Measurements from ENCODE around the gene RFPL1. TPM values are rescaled to one million over a fixed set of nuclear protein-coding genes. Genes with fewer than 3 reads are reported as not detected.

Gene RFPL1
- total and polyA plus RNA-seq, 11 donors, result not detected

- H3K9me3 ChIP-seq, result no peaks in the 10 kb centered on the region
- H3K36me3 ChIP-seq, result no peaks in the 10 kb centered on the region
- DNase-seq (no peak), ATAC-seq (no peak)
- no peak overlapping the region for H3K4me3 ChIP-seq
- no peak overlapping the region for H3K27ac ChIP-seq
- peaks cover 0 to 37% (median 0%) of the 10 kb centered on the region in 9 donors for H3K27me3 ChIP-seq
- no peak for TF ChIP-seq POLR2A (IDR thresholded peaks at IDR 0.05)
- no peak for TF ChIP-seq CTCF (IDR thresholded peaks at IDR 0.05)
- no peaks in the 10 kb centered on the region for H3K4me1 ChIP-seq
- intact Hi-C loops (cut with DNase I), result no loop called here
- WGBS, 4 donors, result 87 to 90% (median 89%) methylated on average over 7 of the region's 7 CpGs
Measured at GRCh38 chr22:29434288-29434687, 4.1 kb upstream of the RFPL1 start.

- TF ChIP-seq CTCF (IDR thresholded peaks at IDR 0.05), result no peak
- TF ChIP-seq POLR2A (IDR thresholded peaks at IDR 0.05), result no peak
- H3K36me3 ChIP-seq, result no peaks in the 10 kb centered on the region
- no peaks in the 10 kb centered on the region for H3K4me1 ChIP-seq
- 65 to 72% (median 69%) methylated on average over 5 of the region's 5 CpGs for WGBS, 4 donors
- H3K27ac ChIP-seq, result no peak overlapping the region
- peaks cover 0 to 37% (median 0%) of the 10 kb centered on the region in 9 donors for H3K27me3 ChIP-seq
- intact Hi-C loops (cut with DNase I), result no loop called here
- no peak for ATAC-seq
- DNase-seq, result no peak
- H3K9me3 ChIP-seq, result no peaks in the 10 kb centered on the region
- no peak overlapping the region for H3K4me3 ChIP-seq
Measured at GRCh38 chr22:29435236-29436136, 2.9 kb upstream of the RFPL1 start.

GRCh38 chr22:29442976-29443375, 4.6 kb downstream of the RFPL1 start:
- WGBS, 4 donors, result 41 to 51% (median 43%) methylated on average over 1 of the region's 1 CpG
- Histone ChIP-seq H3K27ac (no peak overlapping the region), H3K9me3 (no peaks in the 10 kb centered on the region), H3K36me3 (no peaks in the 10 kb centered on the region), H3K4me3 (no peak overlapping the region), H3K4me1 (no peaks in the 10 kb centered on the region), H3K27me3 (peaks cover 0 to 4% (median 0%) of the 10 kb centered on the region in 9 donors)
- ATAC-seq (no peak), DNase-seq (no peak)
- TF ChIP-seq CTCF (IDR thresholded peaks at IDR 0.05) (no peak), POLR2A (IDR thresholded peaks at IDR 0.05) (no peak)
- intact Hi-C loops (cut with DNase I), result no loop called here

- TF ChIP-seq POLR2A (IDR thresholded peaks at IDR 0.05), result no peak
- TF ChIP-seq CTCF (IDR thresholded peaks at IDR 0.05), result no peak
- Histone ChIP-seq H3K4me3 (no peak overlapping the region), H3K4me1 (no peaks in the 10 kb centered on the region), H3K27me3 (peaks cover 0 to 4% (median 0%) of the 10 kb centered on the region in 9 donors), H3K9me3 (no peaks in the 10 kb centered on the region), H3K27ac (no peak overlapping the region), H3K36me3 (no peaks in the 10 kb centered on the region)
- intact Hi-C loops (cut with DNase I), result no loop called here
- no peak for ATAC-seq
- WGBS, 4 donors, result 72 to 83% (median 75%) methylated on average over 6 of the region's 6 CpGs
- DNase-seq, result no peak
Measured at GRCh38 chr22:29443452-29443851, 5.1 kb downstream of the RFPL1 start.
